ENCODE data around the gene DONSON.

DONSON gene

GRCh38 chr21:33562389-33562788 is 26.1 kb downstream of the DONSON start:
- Histone ChIP-seq H3K4me2 (ENCODE audit: low read length) (no peak overlapping the region), H2AFZ (ENCODE audit: low read depth, low read length) (no peak overlapping the region), H3K36me3 (replicated peaks; ENCODE audit: low read depth, low read length) (peaks cover 60% of the 10 kb centered on the region), H3K9me3 (ENCODE audit: insufficient read depth, low read length) (no peaks in the 10 kb centered on the region), H3K4me1 (ENCODE audit: low read length) (no peaks in the 10 kb centered on the region), H3K4me3 (ENCODE audit: low read length) (no peak overlapping the region), H3K27ac (ENCODE audit: low read length) (no peak overlapping the region), H4K20me1 (ENCODE audit: insufficient read depth, low read length) (peaks cover 40% of the 10 kb centered on the region), H3K9ac (ENCODE audit: low read length) (no peak overlapping the region), H3K79me2 (ENCODE audit: low read length) (peaks cover 68% of the 10 kb centered on the region), H3K27me3 (ENCODE audit: low read depth, low read length) (no peaks in the 10 kb centered on the region)
- TF ChIP-seq CTCF (IDR thresholded peaks at IDR 0.05; ENCODE audit: low read depth, low read length) (no peak), EZH2phosphoT487 (IDR thresholded peaks at IDR 0.05; ENCODE audit: low read depth) (no peak)

- Histone ChIP-seq H3K36me3 (replicated peaks; ENCODE audit: low read depth, low read length) (peaks cover 58% of the 10 kb centered on the region), H2AFZ (ENCODE audit: low read depth, low read length) (no peak overlapping the region), H3K79me2 (ENCODE audit: low read length) (peaks cover 79% of the 10 kb centered on the region), H3K9ac (ENCODE audit: low read length) (no peak overlapping the region), H3K4me2 (ENCODE audit: low read length) (no peak overlapping the region), H3K4me1 (ENCODE audit: low read length) (no peaks in the 10 kb centered on the region), H3K27me3 (ENCODE audit: low read depth, low read length) (no peaks in the 10 kb centered on the region), H3K4me3 (ENCODE audit: low read length) (no peak overlapping the region), H3K27ac (ENCODE audit: low read length) (no peak overlapping the region), H4K20me1 (ENCODE audit: insufficient read depth, low read length) (peaks cover 49% of the 10 kb centered on the region), H3K9me3 (ENCODE audit: insufficient read depth, low read length) (no peaks in the 10 kb centered on the region)
- no peak for TF ChIP-seq EZH2phosphoT487 (IDR thresholded peaks at IDR 0.05; ENCODE audit: low read depth)
- TF ChIP-seq CTCF (IDR thresholded peaks at IDR 0.05; ENCODE audit: low read depth, low read length) = no peak
Measured at GRCh38 chr21:33561373-33561772, 27.1 kb downstream of the DONSON start.

- Histone ChIP-seq H3K27me3 (ENCODE audit: low read depth, low read length) (no peaks in the 10 kb centered on the region), H3K4me1 (ENCODE audit: low read length) (no peaks in the 10 kb centered on the region), H3K9me3 (ENCODE audit: insufficient read depth, low read length) (no peaks in the 10 kb centered on the region), H3K9ac (ENCODE audit: low read length) (no peak overlapping the region), H3K27ac (ENCODE audit: low read length) (no peak overlapping the region), H3K4me2 (ENCODE audit: low read length) (no peak overlapping the region), H3K79me2 (ENCODE audit: low read length) (peaks cover 83% of the 10 kb centered on the region), H4K20me1 (ENCODE audit: insufficient read depth, low read length) (peaks cover 52% of the 10 kb centered on the region), H3K4me3 (ENCODE audit: low read length) (no peak overlapping the region), H3K36me3 (replicated peaks; ENCODE audit: low read depth, low read length) (peaks cover 61% of the 10 kb centered on the region), H2AFZ (ENCODE audit: low read depth, low read length) (no peak overlapping the region)
- no peak for TF ChIP-seq CTCF (IDR thresholded peaks at IDR 0.05; ENCODE audit: low read depth, low read length)
- TF ChIP-seq EZH2phosphoT487 (IDR thresholded peaks at IDR 0.05; ENCODE audit: low read depth) = no peak
Measured at GRCh38 chr21:33560965-33561364, 27.5 kb downstream of the DONSON start.

GRCh38 chr21:33559813-33560212 is 28.7 kb downstream of the DONSON start:
- H3K4me3 ChIP-seq (ENCODE audit: low read length) = no peak overlapping the region
- H3K27me3 ChIP-seq (ENCODE audit: low read depth, low read length) = no peaks in the 10 kb centered on the region
- peaks cover 88% of the 10 kb centered on the region for H3K79me2 ChIP-seq (ENCODE audit: low read length)
- H3K9ac ChIP-seq (ENCODE audit: low read length) = no peak overlapping the region
- H3K4me1 ChIP-seq (ENCODE audit: low read length) = no peaks in the 10 kb centered on the region
- TF ChIP-seq EZH2phosphoT487 (IDR thresholded peaks at IDR 0.05; ENCODE audit: low read depth) (no peak), CTCF (IDR thresholded peaks at IDR 0.05; ENCODE audit: low read depth, low read length) (no peak)
- H3K9me3 ChIP-seq (ENCODE audit: insufficient read depth, low read length) = no peaks in the 10 kb centered on the region
- peaks cover 63% of the 10 kb centered on the region for H3K36me3 ChIP-seq (replicated peaks; ENCODE audit: low read depth, low read length)
- H3K4me2 ChIP-seq (ENCODE audit: low read length) = no peak overlapping the region
- H3K27ac ChIP-seq (ENCODE audit: low read length) = no peak overlapping the region
- H2AFZ ChIP-seq (ENCODE audit: low read depth, low read length) = no peak overlapping the region
- peaks cover 63% of the 10 kb centered on the region for H4K20me1 ChIP-seq (ENCODE audit: insufficient read depth, low read length)

Measured in OCI-LY3 (cell line).